Colonic mucosa (tissue), 4 donors: ENCODE results near the gene TRIP13. TPM values are rescaled to one million over a fixed set of nuclear protein-coding genes. Genes with fewer than 3 reads are reported as not detected.
"Not testable (repeated sequence)": the region's sequence is repeated elsewhere in the genome, so short reads cannot be mapped to it uniquely, and the experiment has no call there.

ENCODE experiments used
- DNase-seq: peaks from one replicate; pipeline ENCODE4 v3.0.0-alpha.2; 2020
- H3K27ac ChIP-seq: fragments of 200-600 bp; one replicate; pipeline ENCODE4 v1.8.0; 2021
- H3K27me3 ChIP-seq: fragments of 200-600 bp; one replicate; pipeline ENCODE4 v1.8.0; 2021
- H3K36me3 ChIP-seq: fragments of 200-600 bp; one replicate; pipeline ENCODE4 v1.8.0; 2021
- H3K4me1 ChIP-seq: fragments of 200-600 bp; one replicate; pipeline ENCODE4 v1.8.0; 2021; ENCODE audit warnings: mild to moderate bottlenecking
- H3K4me3 ChIP-seq: fragments of 200-600 bp; one replicate; pipeline ENCODE4 v1.8.0; 2021
- H3K9ac ChIP-seq, 2 donors: one replicate each; pipeline ENCODE4 v1.7.0; 2013; ENCODE audit warnings: control low read depth in 2 of 2, low read depth in 2 of 2, low read length in 2 of 2
- H3K9me3 ChIP-seq: fragments of 200-600 bp; one replicate; pipeline ENCODE4 v1.8.0; 2021
- CTCF ChIP-seq: fragments of 200-600 bp; IDR thresholded peaks from one replicate; pipeline ENCODE4 v1.8.0; 2022; ENCODE audit warnings: antibody characterized with exemption, mild to moderate bottlenecking
- intact Hi-C: fragments of 100-400 bp; cut with DNase I; formaldehyde crosslinking; loops from one replicate; pipeline ENCODE4 v1.14.1; 2022
- total RNA-seq, 2 donors: library from RNA; stranded (reverse); fragmentation: NEBNext Ultra II Directional in 1 of 2; extraction: Animal tissue kit (Norgen Biotek cat#: 25700) in 1 of 2; gene quantifications; one replicate each; pipeline ENCODE4 v1.2.1, GENCODE V29; 2021
- donor health status: healthy.
- donor health status: DM: no; HTN: no; CAD: no.
- donor health status: DM: no; HTN: no; CAD: no.

TRIP13 gene
- total RNA-seq, 2 donors from 2014 or later: 5.8 to 18.1 TPM

DNA sequence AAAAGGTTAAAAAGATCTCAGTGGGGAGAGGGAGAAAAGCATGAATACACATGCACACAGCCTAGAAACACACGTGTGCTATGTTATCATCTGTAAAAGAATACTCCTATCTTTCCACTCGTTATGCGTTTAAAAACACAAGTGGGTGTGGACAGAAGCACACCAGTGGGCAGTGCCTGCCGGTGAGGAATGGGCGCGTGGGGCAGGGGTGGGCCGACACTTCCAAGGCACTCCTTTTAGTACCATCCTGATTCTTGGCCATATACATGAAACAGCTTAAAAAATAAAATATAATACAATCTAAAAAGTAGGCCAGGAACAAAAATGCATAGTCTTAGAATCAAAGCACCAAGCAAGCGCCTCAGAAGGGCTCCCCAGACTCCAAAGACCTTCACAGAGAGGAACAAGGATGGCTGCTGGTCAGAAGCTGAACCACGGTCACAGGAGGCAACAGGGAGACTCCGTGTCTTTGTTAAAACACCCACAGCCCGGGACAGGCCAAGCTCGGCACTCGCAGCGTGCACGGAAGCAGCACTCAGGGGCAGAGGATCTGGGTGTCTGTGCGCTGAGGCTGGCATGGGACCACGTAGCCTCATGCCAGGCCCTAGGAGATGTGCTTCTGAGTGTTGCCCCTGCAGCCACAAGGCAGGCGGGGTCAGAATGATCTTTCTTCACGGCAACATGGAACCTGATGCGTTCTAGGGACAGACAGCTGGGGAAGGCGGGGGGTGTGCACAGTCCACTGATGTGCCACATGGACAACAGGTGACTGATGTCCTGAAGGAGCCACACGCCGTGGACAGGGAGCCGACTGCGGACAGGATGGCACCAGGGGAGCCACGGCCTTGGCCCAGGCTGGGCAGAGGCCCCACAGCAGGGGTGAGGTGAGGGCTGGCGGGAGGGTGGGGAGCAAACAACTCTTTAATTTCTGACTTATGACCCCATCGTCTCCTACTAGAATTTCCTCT, 16.0 kb upstream of the TRIP13 start:
- no peak for TF ChIP-seq CTCF
- H3K36me3 ChIP-seq: peaks cover 7% of the 10 kb centered on the region
- no peak overlapping the region for H3K27ac ChIP-seq
- no peaks in the 10 kb centered on the region for H3K27me3 ChIP-seq
- intact Hi-C loops: no loop called here
- no peaks in the 10 kb centered on the region for H3K9me3 ChIP-seq
- no peaks in the 10 kb centered on the region for H3K4me1 ChIP-seq
- H3K9ac ChIP-seq: no peak overlapping the region
- DNase-seq: no peak
- H3K4me3 ChIP-seq: no peak overlapping the region

DNA sequence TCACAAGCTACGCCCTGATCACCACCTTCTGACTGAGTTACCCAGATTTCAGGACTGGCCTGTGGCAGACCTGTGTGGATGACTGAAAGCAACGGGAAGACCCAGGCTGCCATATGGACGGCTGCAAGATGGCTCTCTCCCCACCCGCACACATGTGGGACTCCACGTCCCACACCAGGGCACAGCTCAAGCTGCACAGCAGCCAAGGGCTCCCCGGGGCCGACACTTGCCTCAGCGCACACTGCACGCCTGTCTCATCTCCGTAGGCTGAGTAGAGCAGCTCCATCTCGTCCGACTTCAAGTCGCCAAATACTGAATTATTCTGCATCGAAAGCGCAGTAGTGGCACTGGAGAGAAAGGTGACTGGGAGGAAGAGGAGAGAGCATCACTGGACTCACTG, 14.6 kb upstream of the TRIP13 start:
- Histone ChIP-seq H3K27me3 (no peaks in the 10 kb centered on the region), H3K4me3 (no peak overlapping the region), H3K9ac (no peak overlapping the region), H3K36me3 (peaks cover 7% of the 10 kb centered on the region), H3K4me1 (no peaks in the 10 kb centered on the region), H3K27ac (no peak overlapping the region), H3K9me3 (no peaks in the 10 kb centered on the region)
- DNase-seq: no peak
- intact Hi-C loops: no loop called here
- TF ChIP-seq CTCF: no peak

GRCh38 chr5:878677-879076, 14.0 kb upstream of the TRIP13 start:
- intact Hi-C loops, H3K4me3 ChIP-seq, H3K9me3 ChIP-seq, DNase-seq, H3K27me3 ChIP-seq, H3K4me1 ChIP-seq, H3K36me3 ChIP-seq, H3K9ac ChIP-seq, H3K27ac ChIP-seq: not testable (repeated sequence)

DNA sequence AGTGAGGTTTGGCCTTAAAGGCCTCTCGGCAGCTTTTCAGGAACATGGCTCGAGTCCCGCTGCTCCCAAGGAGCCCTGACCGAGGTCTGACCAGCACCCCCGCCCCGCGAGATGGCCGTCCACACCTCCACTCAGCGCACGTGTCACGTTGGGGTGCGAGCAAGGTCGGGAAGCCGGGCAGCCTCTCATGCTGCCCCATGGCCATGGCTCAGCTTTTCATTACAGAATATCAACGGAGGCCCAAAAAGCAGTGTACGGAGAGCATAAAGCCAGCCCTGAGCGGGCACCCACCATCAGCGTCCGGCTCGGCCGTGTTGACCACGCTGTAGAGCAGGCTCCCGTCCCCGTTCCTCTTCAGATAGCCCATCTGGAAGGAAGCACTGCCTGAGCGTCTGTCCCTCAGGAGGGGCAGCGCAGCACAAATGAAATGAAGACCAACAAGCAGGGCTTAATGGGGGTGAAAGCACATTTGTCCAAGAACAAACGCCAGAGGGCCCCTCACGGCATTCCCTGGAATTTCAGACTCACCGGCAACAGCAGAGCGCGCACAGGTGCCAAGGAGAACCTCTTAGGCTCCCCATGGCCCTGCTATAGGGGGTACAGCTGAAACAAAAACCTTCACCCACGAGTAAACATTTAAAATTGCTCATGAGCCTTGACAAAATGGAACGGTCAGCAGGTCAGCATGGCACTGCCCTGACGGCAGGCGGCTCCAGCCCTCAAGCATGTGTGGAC, 11.7 kb upstream of the TRIP13 start:
- no peak for DNase-seq
- Histone ChIP-seq H3K27me3 (no peaks in the 10 kb centered on the region), H3K9me3 (no peaks in the 10 kb centered on the region), H3K4me1 (no peaks in the 10 kb centered on the region), H3K9ac (no peak overlapping the region), H3K36me3 (peaks cover 19% of the 10 kb centered on the region), H3K4me3 (no peak overlapping the region), H3K27ac (no peak overlapping the region)
- intact Hi-C loops: no loop called here
- TF ChIP-seq CTCF: no peak

- DNase-seq: no peak
- no peaks in the 10 kb centered on the region for H3K4me1 ChIP-seq
- no peak overlapping the region for H3K27ac ChIP-seq
- no peak overlapping the region for H3K9ac ChIP-seq
- peaks cover 14% of the 10 kb centered on the region for H3K36me3 ChIP-seq
- intact Hi-C loops: no loop called here
- H3K4me3 ChIP-seq: no peak overlapping the region
- no peaks in the 10 kb centered on the region for H3K9me3 ChIP-seq
- TF ChIP-seq CTCF: no peak
- H3K27me3 ChIP-seq: no peaks in the 10 kb centered on the region
Observed at GRCh38 chr5:881551-881935, 11.1 kb upstream of the TRIP13 start.
